GM12878 (cell line): Measurements from ENCODE around the gene OCLN.

ENCODE experiments used
- BHLHE40 ChIP-seq, 2 experiments: fragments of 450-650 bp in 1 of 2; IDR thresholded peaks; 2 replicates each; pipeline ENCODE4 v1.6.1; 2011 to 2017; ENCODE audit warnings: low read depth in 2 of 2, borderline replicate concordance in 1 of 2, improper control_type of control experiment in 1 of 2, low read length in 1 of 2, mild to moderate bottlenecking in 1 of 2
- EGR1 ChIP-seq, 2 experiments: IDR thresholded peaks; 1 replicate in 1 of 2; 2 replicates in 1 of 2; pipeline ENCODE4 v1.6.1; 2011 to 2012; ENCODE audit warnings: low read depth in 2 of 2, low read length in 2 of 2, borderline replicate concordance in 1 of 2, mild to moderate bottlenecking in 1 of 2, moderate library complexity in 1 of 2
- MXI1 ChIP-seq: fragments of 150-350 bp; IDR thresholded peaks from 2 replicates; pipeline ENCODE4 v1.6.1; 2011; ENCODE audit warnings: low read depth, mild to moderate bottlenecking, inconsistent platforms, low read length, improper control_type of control experiment
- RELA ChIP-seq: fragments of 450-650 bp; IDR thresholded peaks from 2 replicates; pipeline ENCODE4 v1.8.0; 2014; ENCODE audit warnings: borderline replicate concordance; ENCODE audit not compliant: partially characterized antibody
- TF ChIP-seq, protein P1 (sequence below): fragments of 450-650 bp; IDR thresholded peaks from 2 replicates; pipeline ENCODE4 v1.6.1; 2017; ENCODE audit warnings: low read depth, mild to moderate bottlenecking, moderate library complexity
- TF ChIP-seq, protein P2 (sequence below): fragments of 450-650 bp; IDR thresholded peaks from 2 replicates; pipeline ENCODE4 v1.6.1; 2018; ENCODE audit warnings: borderline replicate concordance, mild to moderate bottlenecking; ENCODE audit not compliant: partially characterized antibody
- TF ChIP-seq, protein P3 (sequence below), 3 experiments: IDR thresholded peaks in 2 of 3; conservative IDR thresholded peaks in 1 of 3; 2 replicates each; pipeline ENCODE4 v1.5.1; 2011; ENCODE audit warnings: low read depth in 3 of 3, low read length in 3 of 3, mild to moderate bottlenecking in 3 of 3, control low read depth in 2 of 3, moderate library complexity in 2 of 3, inconsistent platforms in 1 of 3, mixed read lengths in 1 of 3; ENCODE audit not compliant: control insufficient read depth in 2 of 3, insufficient read depth in 1 of 3; ENCODE audit errors: extremely low read depth in 1 of 3
- TF ChIP-seq, protein P4 (sequence below): fragments of 450-650 bp; IDR thresholded peaks from 2 replicates; pipeline ENCODE4 v1.6.1; 2016; ENCODE audit warnings: mild to moderate bottlenecking, moderate library complexity, borderline replicate concordance
- TF ChIP-seq, protein P5 (sequence below): IDR thresholded peaks from 2 replicates; pipeline ENCODE4 v1.6.1; 2012; ENCODE audit warnings: low read depth, low read length, improper control_type of control experiment

DNA sequence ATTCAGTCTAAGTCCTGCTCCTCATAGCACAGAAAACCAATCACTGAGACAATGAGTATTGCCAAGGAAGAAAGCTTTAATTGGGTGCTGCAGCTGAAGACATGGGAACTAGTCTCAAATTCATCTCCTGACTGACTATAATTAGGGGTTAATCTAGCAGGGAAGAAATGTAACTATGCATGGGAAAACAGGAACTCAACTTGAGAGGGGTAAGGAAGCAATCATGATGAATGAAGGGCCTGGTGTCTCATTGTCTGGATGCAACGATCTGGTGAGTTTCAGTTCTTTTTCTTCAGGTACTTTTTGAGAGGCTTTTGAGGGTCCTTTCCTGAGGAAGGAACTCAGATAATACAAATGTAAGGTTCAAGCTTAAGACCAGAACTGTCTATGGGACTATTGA lies 24.0 kb upstream of the OCLN start:
- TF ChIP-seq, protein P1, sequence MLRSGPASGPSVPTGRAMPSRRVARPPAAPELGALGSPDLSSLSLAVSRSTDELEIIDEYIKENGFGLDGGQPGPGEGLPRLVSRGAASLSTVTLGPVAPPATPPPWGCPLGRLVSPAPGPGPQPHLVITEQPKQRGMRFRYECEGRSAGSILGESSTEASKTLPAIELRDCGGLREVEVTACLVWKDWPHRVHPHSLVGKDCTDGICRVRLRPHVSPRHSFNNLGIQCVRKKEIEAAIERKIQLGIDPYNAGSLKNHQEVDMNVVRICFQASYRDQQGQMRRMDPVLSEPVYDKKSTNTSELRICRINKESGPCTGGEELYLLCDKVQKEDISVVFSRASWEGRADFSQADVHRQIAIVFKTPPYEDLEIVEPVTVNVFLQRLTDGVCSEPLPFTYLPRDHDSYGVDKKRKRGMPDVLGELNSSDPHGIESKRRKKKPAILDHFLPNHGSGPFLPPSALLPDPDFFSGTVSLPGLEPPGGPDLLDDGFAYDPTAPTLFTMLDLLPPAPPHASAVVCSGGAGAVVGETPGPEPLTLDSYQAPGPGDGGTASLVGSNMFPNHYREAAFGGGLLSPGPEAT: no peak
- TF ChIP-seq EGR1 (IDR thresholded peaks at IDR 0.05; ENCODE audit: borderline replicate concordance in 1 of 2, low read depth in 2 of 2, low read length in 2 of 2) (no peak), BHLHE40 (IDR thresholded peaks at IDR 0.05; ENCODE audit: borderline replicate concordance in 1 of 2, low read depth in 2 of 2, low read length in 1 of 2) (no peak), RELA (no peak), MXI1 (no peak)
- TF ChIP-seq, protein P2, sequence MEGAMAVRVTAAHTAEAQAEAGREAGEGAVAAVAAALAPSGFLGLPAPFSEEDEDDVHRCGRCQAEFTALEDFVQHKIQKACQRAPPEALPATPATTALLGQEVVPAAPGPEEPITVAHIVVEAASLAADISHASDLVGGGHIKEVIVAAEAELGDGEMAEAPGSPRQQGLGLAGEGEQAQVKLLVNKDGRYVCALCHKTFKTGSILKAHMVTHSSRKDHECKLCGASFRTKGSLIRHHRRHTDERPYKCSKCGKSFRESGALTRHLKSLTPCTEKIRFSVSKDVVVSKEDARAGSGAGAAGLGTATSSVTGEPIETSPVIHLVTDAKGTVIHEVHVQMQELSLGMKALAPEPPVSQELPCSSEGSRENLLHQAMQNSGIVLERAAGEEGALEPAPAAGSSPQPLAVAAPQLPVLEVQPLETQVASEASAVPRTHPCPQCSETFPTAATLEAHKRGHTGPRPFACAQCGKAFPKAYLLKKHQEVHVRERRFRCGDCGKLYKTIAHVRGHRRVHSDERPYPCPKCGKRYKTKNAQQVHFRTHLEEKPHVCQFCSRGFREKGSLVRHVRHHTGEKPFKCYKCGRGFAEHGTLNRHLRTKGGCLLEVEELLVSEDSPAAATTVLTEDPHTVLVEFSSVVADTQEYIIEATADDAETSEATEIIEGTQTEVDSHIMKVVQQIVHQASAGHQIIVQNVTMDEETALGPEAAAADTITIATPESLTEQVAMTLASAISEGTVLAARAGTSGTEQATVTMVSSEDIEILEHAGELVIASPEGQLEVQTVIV: no peak
- TF ChIP-seq, protein P3, sequence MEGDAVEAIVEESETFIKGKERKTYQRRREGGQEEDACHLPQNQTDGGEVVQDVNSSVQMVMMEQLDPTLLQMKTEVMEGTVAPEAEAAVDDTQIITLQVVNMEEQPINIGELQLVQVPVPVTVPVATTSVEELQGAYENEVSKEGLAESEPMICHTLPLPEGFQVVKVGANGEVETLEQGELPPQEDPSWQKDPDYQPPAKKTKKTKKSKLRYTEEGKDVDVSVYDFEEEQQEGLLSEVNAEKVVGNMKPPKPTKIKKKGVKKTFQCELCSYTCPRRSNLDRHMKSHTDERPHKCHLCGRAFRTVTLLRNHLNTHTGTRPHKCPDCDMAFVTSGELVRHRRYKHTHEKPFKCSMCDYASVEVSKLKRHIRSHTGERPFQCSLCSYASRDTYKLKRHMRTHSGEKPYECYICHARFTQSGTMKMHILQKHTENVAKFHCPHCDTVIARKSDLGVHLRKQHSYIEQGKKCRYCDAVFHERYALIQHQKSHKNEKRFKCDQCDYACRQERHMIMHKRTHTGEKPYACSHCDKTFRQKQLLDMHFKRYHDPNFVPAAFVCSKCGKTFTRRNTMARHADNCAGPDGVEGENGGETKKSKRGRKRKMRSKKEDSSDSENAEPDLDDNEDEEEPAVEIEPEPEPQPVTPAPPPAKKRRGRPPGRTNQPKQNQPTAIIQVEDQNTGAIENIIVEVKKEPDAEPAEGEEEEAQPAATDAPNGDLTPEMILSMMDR (IDR thresholded peaks at IDR 0.05 in 2 of 3, conservative IDR thresholded peaks at IDR 0.05 in 1 of 3; ENCODE audit: control insufficient read depth in 2 of 3, extremely low read depth in 1 of 3, insufficient read depth in 1 of 3, low read depth in 3 of 3, low read length in 3 of 3): no peak
- TF ChIP-seq, protein P4, sequence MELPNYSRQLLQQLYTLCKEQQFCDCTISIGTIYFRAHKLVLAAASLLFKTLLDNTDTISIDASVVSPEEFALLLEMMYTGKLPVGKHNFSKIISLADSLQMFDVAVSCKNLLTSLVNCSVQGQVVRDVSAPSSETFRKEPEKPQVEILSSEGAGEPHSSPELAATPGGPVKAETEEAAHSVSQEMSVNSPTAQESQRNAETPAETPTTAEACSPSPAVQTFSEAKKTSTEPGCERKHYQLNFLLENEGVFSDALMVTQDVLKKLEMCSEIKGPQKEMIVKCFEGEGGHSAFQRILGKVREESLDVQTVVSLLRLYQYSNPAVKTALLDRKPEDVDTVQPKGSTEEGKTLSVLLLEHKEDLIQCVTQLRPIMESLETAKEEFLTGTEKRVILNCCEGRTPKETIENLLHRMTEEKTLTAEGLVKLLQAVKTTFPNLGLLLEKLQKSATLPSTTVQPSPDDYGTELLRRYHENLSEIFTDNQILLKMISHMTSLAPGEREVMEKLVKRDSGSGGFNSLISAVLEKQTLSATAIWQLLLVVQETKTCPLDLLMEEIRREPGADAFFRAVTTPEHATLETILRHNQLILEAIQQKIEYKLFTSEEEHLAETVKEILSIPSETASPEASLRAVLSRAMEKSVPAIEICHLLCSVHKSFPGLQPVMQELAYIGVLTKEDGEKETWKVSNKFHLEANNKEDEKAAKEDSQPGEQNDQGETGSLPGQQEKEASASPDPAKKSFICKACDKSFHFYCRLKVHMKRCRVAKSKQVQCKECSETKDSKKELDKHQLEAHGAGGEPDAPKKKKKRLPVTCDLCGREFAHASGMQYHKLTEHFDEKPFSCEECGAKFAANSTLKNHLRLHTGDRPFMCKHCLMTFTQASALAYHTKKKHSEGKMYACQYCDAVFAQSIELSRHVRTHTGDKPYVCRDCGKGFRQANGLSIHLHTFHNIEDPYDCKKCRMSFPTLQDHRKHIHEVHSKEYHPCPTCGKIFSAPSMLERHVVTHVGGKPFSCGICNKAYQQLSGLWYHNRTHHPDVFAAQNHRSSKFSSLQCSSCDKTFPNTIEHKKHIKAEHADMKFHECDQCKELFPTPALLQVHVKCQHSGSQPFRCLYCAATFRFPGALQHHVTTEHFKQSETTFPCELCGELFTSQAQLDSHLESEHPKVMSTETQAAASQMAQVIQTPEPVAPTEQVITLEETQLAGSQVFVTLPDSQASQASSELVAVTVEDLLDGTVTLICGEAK: no peak
- TF ChIP-seq, protein P5, sequence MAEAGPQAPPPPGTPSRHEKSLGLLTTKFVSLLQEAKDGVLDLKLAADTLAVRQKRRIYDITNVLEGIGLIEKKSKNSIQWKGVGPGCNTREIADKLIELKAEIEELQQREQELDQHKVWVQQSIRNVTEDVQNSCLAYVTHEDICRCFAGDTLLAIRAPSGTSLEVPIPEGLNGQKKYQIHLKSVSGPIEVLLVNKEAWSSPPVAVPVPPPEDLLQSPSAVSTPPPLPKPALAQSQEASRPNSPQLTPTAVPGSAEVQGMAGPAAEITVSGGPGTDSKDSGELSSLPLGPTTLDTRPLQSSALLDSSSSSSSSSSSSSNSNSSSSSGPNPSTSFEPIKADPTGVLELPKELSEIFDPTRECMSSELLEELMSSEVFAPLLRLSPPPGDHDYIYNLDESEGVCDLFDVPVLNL: no peak
